GM19328 (cell line): ENCODE data around the gene JMJD1C.
"Not testable (repeated sequence)": the region's sequence is repeated elsewhere in the genome, so short reads cannot be mapped to it uniquely, and the experiment has no call there.

Source experiments
- ATAC-seq: cut with Tn5 transposase; IDR thresholded peaks from one replicate; pipeline ENCODE4 v1.9.1; 2021; ENCODE audit warnings: mild to moderate bottlenecking, moderate library complexity; ENCODE audit not compliant: unreplicated experiment

JMJD1C gene

GRCh38 chr10:63365976-63366765 lies 99.6 kb downstream of the JMJD1C start:
- no peak for ATAC-seq

GRCh38 chr10:63364918-63365317 lies 100.9 kb downstream of the JMJD1C start:
- no peak for ATAC-seq

GRCh38 chr10:63363951-63364350 lies 101.8 kb downstream of the JMJD1C start:
- ATAC-seq: no peak

- ATAC-seq: no peak
These were observed 110.1 kb downstream of the JMJD1C start for GRCh38 chr10:63355682-63356081.

- ATAC-seq: no peak
These were observed 112.8 kb downstream of the JMJD1C start for GRCh38 chr10:63352976-63353375.

- ATAC-seq: no peak
These were observed 117.4 kb downstream of the JMJD1C start for GRCh38 chr10:63348245-63348850.

GRCh38 chr10:63346015-63346441 lies 119.7 kb downstream of the JMJD1C start:
- ATAC-seq: no peak

- no peak for ATAC-seq
These were observed 121.5 kb downstream of the JMJD1C start for GRCh38 chr10:63344269-63344668.

- ATAC-seq: no peak
These were observed 122.3 kb downstream of the JMJD1C start for GRCh38 chr10:63343476-63343875.

GRCh38 chr10:63339640-63340039 lies 126.1 kb downstream of the JMJD1C start:
- ATAC-seq: not testable (repeated sequence)

- no peak for ATAC-seq
These were observed 128.1 kb downstream of the JMJD1C start for GRCh38 chr10:63337455-63338251.

- ATAC-seq: no peak
These were observed 134.2 kb downstream of the JMJD1C start for GRCh38 chr10:63331586-63331985.

GRCh38 chr10:63324495-63324854 lies 141.3 kb downstream of the JMJD1C start:
- no peak for ATAC-seq

GRCh38 chr10:63323701-63324494 lies 141.9 kb downstream of the JMJD1C start:
- no peak for ATAC-seq

- ATAC-seq: no peak
These were observed 145.1 kb downstream of the JMJD1C start for GRCh38 chr10:63320683-63321082.

GRCh38 chr10:63319231-63319630 lies 146.5 kb downstream of the JMJD1C start:
- ATAC-seq: no peak

- ATAC-seq: no peak
These were observed 147.3 kb downstream of the JMJD1C start for GRCh38 chr10:63318491-63318890.

- ATAC-seq: no peak
These were observed 151.8 kb downstream of the JMJD1C start for GRCh38 chr10:63314020-63314419.

GRCh38 chr10:63313066-63313717 lies 152.6 kb downstream of the JMJD1C start:
- ATAC-seq: no peak

- ATAC-seq: no peak
These were observed 157.1 kb downstream of the JMJD1C start for GRCh38 chr10:63308628-63309027.
